ENCODE measurements around the gene ATRNL1. TPM values are rescaled to one million over a fixed set of nuclear protein-coding genes. Genes with fewer than 3 reads are reported as not detected.

ATRNL1 gene
- polyA plus RNA-seq, 1 donor from 2014 or later, result 47.8 TPM

DNA sequence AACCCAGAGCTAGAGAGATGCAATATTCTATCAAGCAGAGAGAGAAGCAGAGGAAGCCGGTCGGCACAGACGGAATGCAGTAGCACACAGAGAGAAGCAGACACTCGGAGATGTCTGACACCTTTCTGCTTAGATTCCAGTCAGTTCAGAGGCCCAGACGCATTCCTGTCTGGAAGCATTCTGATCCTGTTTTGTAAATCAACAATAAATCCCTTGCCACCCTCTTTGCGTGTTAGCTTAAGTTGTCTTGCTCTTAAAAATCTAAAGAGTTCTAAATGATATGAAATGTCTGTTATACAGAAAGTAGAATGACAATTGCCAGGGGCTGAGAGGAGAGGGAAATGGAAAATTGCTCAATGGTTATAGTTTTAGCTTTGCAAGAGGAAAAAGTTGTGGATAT is 27.4 kb upstream of the ATRNL1 start:
- Histone ChIP-seq H3K36me3 (ENCODE audit: insufficient read depth, low read length) (no peaks in the 10 kb centered on the region), H4K20me1 (ENCODE audit: insufficient read depth) (no peaks in the 10 kb centered on the region), H3K9ac (ENCODE audit: low read length) (no peak overlapping the region), H3K79me2 (replicated peaks; ENCODE audit: insufficient read depth, low read length) (no peaks in the 10 kb centered on the region), H3K4me2 (ENCODE audit: low read length) (no peak overlapping the region), H3K9me3 (ENCODE audit: low read length) (no peaks in the 10 kb centered on the region), H3F3A (ENCODE audit: insufficient read depth, low read length, poor library complexity, severe bottlenecking) (no peaks in the 10 kb centered on the region), H3K27ac (ENCODE audit: low read length) (no peak overlapping the region), H2AFZ (ENCODE audit: low read depth, low read length) (no peak overlapping the region), H3K27me3 (ENCODE audit: insufficient read depth, low read depth, low read length) (no peaks in the 10 kb centered on the region), H3K4me3 (ENCODE audit: low read length) (no peak overlapping the region), H3K9me2 (ENCODE audit: insufficient read depth, low read length) (no peaks in the 10 kb centered on the region)
- TF ChIP-seq SMC3 (conservative IDR thresholded peaks at IDR 0.05; ENCODE audit: poor library complexity) (no peak), REST (IDR thresholded peaks at IDR 0.05; ENCODE audit: borderline replicate concordance) (no peak), RAD21 (conservative IDR thresholded peaks at IDR 0.05) (no peak), TAF1 (IDR thresholded peaks at IDR 0.05; ENCODE audit: low read depth) (no peak), POLR2AphosphoS5 (IDR thresholded peaks at IDR 0.05) (no peak), EZH2 (IDR thresholded peaks at IDR 0.05; ENCODE audit: borderline replicate concordance, insufficient read depth, low read length, poor library complexity, severe bottlenecking) (no peak), EP300 (conservative IDR thresholded peaks at IDR 0.05; ENCODE audit: poor library complexity, severe bottlenecking) (no peak), MXI1 (conservative IDR thresholded peaks at IDR 0.05; ENCODE audit: poor library complexity, severe bottlenecking) (no peak)
- TF ChIP-seq, protein P1, sequence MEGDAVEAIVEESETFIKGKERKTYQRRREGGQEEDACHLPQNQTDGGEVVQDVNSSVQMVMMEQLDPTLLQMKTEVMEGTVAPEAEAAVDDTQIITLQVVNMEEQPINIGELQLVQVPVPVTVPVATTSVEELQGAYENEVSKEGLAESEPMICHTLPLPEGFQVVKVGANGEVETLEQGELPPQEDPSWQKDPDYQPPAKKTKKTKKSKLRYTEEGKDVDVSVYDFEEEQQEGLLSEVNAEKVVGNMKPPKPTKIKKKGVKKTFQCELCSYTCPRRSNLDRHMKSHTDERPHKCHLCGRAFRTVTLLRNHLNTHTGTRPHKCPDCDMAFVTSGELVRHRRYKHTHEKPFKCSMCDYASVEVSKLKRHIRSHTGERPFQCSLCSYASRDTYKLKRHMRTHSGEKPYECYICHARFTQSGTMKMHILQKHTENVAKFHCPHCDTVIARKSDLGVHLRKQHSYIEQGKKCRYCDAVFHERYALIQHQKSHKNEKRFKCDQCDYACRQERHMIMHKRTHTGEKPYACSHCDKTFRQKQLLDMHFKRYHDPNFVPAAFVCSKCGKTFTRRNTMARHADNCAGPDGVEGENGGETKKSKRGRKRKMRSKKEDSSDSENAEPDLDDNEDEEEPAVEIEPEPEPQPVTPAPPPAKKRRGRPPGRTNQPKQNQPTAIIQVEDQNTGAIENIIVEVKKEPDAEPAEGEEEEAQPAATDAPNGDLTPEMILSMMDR (IDR thresholded peaks at IDR 0.05; ENCODE audit: poor library complexity, severe bottlenecking), result no peak

GRCh38 chr10:115066528-115066927 is 26.6 kb upstream of the ATRNL1 start:
- Histone ChIP-seq H3K9ac (ENCODE audit: low read length) (no peak overlapping the region), H2AFZ (ENCODE audit: low read depth, low read length) (no peak overlapping the region), H4K20me1 (ENCODE audit: insufficient read depth) (no peaks in the 10 kb centered on the region), H3K79me2 (replicated peaks; ENCODE audit: insufficient read depth, low read length) (no peaks in the 10 kb centered on the region), H3K4me3 (ENCODE audit: low read length) (no peak overlapping the region), H3K36me3 (ENCODE audit: insufficient read depth, low read length) (no peaks in the 10 kb centered on the region), H3K27me3 (ENCODE audit: insufficient read depth, low read depth, low read length) (no peaks in the 10 kb centered on the region), H3F3A (ENCODE audit: insufficient read depth, low read length, poor library complexity, severe bottlenecking) (no peaks in the 10 kb centered on the region), H3K4me2 (ENCODE audit: low read length) (no peak overlapping the region), H3K9me3 (ENCODE audit: low read length) (no peaks in the 10 kb centered on the region), H3K27ac (ENCODE audit: low read length) (no peak overlapping the region), H3K9me2 (ENCODE audit: insufficient read depth, low read length) (no peaks in the 10 kb centered on the region)
- TF ChIP-seq EP300 (conservative IDR thresholded peaks at IDR 0.05; ENCODE audit: poor library complexity, severe bottlenecking) (no peak), RAD21 (conservative IDR thresholded peaks at IDR 0.05) (no peak), EZH2 (IDR thresholded peaks at IDR 0.05; ENCODE audit: borderline replicate concordance, insufficient read depth, low read length, poor library complexity, severe bottlenecking) (no peak), REST (IDR thresholded peaks at IDR 0.05; ENCODE audit: borderline replicate concordance) (no peak), TAF1 (IDR thresholded peaks at IDR 0.05; ENCODE audit: low read depth) (no peak), MXI1 (conservative IDR thresholded peaks at IDR 0.05; ENCODE audit: poor library complexity, severe bottlenecking) (no peak), SMC3 (conservative IDR thresholded peaks at IDR 0.05; ENCODE audit: poor library complexity) (no peak), POLR2AphosphoS5 (IDR thresholded peaks at IDR 0.05) (no peak)
- TF ChIP-seq, protein P1 (IDR thresholded peaks at IDR 0.05; ENCODE audit: poor library complexity, severe bottlenecking), result no peak
